ENCODE data around the gene OR2H2.
A peak's percentile ranks its signal among the peaks of the same experiment; 100 is the strongest.

OR2H2 gene

GRCh38 chr6:29584821-29585220, at the start of gene OR2H2:
TSS of gene OR2H2 (plus strand) at chr6:29585121. CDS start at chr6:29587945, 2,824 bp downstream.
- DNase-seq, result no peak

DNA sequence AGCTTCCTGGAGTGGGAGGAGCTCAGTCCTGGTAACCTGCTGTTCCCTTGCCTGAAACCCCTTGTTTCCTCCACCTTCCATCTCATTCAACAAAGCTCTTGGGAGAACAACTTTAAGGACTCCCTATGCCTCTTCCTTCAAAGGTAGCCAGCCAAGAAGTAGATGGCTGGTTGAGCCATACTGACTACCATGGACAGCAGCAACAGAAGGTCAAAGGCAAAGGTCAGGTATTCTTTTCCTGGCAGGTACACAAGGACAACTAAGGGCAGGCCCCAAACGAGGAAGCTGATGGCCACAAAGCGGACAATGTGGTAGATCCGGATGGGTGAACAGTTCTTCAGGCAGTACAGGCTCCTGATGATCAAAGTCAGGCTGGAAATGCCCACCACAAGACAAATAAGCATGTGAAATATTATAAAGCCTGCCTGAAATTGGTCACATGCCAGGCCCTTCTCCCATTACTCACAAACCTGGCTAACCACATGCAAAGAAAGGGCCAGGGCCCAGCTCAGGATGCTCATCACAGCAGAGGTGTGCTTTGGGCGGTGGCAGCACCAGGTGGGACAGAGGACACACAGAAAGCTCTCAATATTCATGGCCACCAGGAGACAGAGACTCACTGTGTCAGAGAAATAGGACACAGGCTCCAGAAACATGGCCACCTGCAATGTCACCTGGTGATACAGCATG, 47.1 kb upstream of the OR2H2 start:
- no peak for DNase-seq

DNA sequence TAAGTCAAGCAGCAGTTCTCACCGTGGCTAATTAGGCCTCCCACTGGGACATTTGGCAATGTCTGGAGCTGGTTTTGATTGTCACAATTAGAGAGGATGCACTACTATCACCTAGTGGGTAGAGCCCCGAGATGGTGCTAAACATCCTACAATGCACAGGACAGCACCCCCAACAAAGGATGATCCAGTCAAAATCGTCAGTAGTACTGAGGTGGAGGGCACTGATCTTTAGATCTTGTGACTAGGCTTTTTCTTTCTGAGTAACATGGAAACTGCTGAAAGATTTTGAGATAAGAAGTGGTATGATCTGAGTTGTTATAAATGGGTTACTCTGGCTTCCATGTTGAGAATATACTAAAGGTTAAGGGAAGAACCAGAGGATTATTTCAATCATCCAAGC, 37.3 kb upstream of the OR2H2 start:
- DNase-seq, result no peak

- DNase-seq, result peak; percentile 24
Measured at GRCh38 chr6:29552512-29553051, 32.3 kb upstream of the OR2H2 start.

- DNase-seq, result peak; percentile 42
Measured at GRCh38 chr6:29553268-29554057, 31.5 kb upstream of the OR2H2 start.

- DNase-seq, result no peak
Measured at GRCh38 chr6:29554764-29555163, 30.2 kb upstream of the OR2H2 start.

DNA sequence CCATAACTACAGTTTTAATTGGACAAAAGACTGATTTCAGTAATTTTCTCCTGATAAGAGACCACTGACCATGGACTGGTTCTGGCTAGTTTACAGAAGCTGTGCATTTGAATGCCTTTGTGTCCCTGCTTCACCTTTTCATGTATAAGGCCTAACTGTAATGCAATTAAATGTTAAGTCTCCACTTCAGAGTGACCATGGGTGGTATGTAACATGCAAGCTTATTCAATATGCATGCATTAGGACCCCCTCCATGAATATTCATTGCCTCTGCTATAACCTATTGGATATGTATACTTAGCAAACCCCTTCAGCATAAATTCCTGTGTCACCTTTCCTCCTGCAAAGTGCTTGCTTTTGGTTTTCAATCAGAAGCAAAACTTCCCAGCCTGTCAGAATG, 27.6 kb upstream of the OR2H2 start:
- DNase-seq, result no peak

DNA sequence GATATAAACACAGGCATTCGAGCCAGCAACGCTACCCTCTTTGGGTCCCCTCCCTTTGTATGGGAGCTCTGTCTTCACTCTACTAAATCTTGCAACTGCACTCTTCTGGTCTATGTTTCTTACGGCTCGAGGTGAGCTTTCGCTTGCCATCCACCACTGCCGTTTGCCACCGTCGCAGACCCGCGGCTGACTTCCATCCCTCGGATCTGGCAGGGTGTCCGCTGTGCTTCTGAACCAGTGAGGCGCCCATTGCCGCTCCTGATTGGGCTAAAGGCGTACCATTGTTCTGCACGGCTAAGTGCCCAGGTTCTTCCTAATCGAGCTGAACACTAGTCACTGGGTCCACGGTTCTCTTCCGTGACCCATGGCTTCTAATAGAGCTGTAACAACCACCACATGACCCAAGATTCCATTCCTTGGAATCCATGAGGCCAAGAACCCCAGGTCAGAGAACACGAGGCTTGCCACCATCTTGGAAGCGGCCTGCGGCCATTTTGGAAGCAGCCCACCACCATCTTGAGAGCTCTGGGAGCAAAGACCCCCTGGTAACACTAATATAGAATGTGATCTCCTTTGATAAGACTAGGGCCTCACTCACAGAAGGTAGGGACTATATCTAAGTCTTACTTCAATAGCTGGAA, 26.4 kb upstream of the OR2H2 start:
- DNase-seq, result no peak

DNA sequence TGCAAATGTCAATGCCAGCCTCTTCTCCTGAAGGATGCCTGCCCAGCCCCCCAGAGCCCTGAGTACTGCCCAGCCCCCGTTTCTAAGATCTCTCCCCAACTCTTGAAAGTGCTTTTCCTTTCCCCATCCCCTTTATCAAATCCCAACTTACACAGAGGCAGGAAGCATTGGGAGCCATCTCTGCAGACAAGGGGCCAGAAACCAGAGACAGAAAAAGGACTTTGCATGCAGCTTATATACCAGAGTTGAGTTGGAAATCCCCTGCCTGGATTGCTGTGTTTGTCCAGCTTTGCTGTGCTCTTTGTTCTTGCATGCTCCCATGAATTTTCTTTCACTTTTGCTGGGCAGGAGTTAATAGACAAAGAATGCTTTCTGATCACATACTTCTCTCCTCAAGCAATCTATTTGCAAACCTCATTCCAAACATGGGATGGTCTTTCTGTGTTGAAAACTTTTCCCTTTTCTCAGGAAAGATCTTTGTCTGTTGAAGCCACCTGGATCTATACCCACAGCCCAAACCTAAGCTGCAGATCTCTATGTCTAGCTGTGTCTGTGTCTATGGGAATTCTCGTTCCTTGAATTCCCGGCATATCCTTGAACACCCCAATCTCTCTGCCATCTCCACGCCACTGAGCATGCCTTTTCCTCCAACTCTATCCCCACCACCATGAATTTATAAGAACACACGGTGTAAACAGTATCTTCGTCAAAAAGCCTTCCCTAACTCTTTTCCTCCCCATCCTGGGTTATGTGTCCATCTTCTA, 25.2 kb upstream of the OR2H2 start, which contains the start of gene UBD:
UBD (minus strand) TSS at position 209 of the 764 bp plus-strand sequence; CDS start at position 178, 31 bp downstream.
- DNase-seq, result no peak

- no peak for DNase-seq
Measured at GRCh38 chr6:29561091-29561490, 23.8 kb upstream of the OR2H2 start.

GRCh38 chr6:29561606-29562181, 23.2 kb upstream of the OR2H2 start:
- no peak for DNase-seq

DNA sequence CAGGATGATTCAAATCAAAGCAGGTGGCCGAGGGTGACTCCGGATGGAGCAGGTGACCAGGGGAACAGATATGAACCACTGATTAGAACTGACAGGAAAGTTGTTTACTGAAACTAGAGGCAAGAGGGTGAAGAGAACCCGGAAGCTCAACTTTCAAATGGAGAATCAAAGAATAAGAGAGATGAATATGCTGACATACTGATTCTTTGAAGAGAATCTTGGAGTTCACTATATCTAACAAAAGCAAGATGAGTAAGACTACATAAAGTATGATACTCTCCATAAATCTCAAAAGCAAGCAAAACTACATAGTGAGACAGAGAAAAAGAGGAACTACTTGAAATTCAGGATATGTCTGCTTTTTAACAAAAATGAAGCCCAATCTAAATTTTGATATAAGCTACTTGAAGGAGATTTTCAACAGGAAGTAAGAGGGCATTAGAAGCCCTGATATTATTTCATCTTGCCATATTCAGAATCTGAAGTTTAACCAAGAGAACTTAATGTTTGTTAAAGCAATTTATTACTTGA, 21.4 kb upstream of the OR2H2 start:
- no peak for DNase-seq

GRCh38 chr6:29564875-29565274, 20.0 kb upstream of the OR2H2 start:
- no peak for DNase-seq

DNA sequence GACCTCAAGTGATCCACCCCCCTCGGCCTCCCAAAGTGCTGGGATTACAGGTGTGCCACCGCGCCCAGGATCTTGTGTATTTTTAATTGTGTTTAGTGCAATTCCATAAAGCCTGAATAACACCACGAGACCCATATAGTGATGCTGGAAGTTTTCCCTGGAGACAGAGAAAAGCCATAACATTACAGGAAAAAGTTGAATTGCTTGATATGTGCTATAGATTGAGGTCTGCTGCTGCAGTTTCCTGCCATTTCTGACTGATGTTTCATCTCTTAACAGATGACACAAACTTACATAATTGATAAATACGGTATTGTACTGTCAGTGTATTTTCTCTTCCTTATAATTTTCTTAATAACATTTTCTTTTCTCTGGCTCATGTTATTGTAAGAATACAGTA, 18.1 kb upstream of the OR2H2 start:
- DNase-seq, result no peak

DNA sequence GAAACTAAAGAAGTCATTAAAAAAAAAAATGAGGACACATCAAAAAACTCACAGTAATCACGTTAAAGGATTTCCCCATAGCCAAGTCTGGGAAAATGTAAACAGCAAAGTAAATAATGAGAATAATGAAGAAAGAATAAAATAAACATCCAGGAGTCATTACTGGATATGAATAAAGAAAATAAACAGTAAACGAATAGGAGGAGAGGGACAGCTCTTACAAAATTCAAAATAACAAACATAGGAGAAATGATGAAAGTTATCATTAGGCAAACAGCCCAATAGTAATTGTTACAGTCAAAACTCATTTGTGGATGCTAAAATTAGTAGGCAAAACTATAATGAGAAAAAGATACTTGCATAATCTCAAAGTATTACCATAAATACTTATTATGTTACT, 17.4 kb upstream of the OR2H2 start:
- DNase-seq, result no peak

DNA sequence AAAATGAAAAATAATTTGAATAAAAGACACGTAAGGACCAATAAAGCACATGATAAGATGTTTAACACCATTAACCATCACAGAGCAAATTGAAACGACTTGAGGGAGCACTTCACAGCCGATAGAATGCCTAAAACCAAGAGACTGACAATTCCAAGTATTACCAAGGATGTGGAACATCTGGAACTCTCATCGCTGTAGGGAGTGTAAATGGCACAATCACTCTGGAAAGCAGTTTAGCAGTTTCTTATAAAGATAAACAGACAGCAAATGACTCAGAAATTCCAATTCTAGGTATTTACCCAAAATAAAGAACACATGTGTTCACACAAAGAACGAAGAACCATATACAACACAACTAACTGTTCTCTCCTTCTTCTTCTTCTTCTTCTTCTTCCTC, 16.9 kb upstream of the OR2H2 start:
- no peak for DNase-seq

DNA sequence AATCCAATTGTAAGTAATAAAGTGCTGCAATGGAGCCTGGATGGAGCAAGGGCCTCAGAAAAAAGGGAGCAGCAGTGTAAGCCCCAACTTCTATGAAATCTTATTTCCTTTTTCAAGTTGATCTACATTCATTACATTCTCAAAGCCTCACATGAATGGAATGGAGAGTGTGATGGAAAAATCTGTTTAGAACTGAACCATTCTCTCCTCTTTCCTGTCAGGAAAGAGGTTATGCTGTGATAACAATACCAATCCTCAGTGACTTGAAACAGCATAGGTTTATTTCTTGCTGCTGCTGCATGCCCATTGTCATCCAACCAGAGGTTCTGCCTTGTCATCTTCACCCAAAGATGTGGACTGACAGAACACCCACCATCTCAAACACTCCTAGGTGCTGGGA, 8.9 kb upstream of the OR2H2 start:
- DNase-seq, result no peak

DNA sequence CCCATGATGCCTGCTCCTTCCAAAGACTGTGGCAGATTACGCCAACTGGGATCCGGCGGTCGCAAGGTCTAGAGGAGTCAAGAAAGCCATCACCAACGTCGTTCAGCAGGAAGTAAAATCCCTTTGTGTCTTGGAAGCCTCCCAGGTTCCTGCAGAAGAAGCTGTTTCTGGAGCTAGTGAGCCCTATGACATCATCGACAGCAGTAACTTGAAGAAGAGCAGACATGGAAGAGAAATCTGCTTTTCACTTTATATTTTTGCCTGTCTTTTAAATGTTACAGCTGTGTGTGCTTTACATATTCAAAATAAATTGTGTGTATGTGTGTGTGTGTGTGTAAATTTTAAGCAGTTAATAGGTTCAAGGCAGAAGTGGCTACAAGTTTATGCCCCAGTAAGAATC, 7.4 kb upstream of the OR2H2 start:
- no peak for DNase-seq

GRCh38 chr6:29589423-29590048, 4.6 kb downstream of the OR2H2 start:
- peak; percentile 32 for DNase-seq

DNA sequence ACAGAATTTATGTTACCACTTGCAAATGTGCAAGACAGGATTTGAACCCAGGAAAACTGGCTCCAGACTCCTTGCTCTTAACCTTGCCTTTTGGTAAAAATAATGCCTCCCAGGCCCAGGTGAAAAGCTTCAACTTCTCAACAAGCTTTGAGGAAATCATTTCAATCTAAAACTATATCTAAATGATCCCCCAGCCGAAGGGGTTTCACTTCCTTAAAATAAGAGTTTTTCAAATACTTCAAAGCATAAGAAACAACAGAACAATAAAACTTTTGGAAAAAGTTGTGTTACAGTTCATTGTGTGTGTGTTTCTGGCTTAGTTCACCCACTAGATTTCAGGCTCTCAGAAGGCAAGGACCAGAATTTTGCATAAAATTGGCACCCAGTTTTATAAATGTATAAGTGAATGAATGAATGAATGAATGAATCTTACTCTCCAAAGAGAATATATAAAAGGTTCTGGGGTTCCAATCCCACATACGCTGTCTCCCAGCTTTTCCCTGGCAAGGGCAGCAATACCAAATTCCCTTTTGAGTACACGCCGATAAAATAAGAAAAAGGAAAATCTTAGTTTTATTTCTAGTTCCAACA, 5.4 kb downstream of the OR2H2 start:
- no peak for DNase-seq

DNA sequence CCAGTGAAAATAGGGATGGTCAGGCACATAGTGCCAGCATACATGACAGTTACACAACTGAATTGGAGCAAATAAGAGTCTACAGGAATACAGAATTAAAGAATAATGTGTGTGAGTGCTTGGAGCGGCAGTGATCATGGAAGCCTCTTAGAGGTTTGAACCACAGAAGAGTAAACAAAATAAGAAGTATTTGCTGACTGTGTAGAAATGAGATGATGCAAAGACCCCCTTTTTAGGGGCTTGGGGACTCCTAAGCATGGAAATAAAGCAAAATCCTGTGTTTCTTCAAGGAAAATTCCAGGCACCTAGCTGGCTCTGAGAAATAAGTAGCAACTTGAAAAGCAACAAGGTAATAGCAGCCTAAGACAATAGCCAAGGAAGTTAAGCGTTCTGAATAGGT, 6.8 kb downstream of the OR2H2 start:
- no peak for DNase-seq

Measured in activated T-cell treated with anti-CD3 and anti-CD28 coated beads, Interleukin-2, amount 50 U/mL, for 1 hour (primary cell).